SH-SY5Y (cell line): ENCODE results near the gene SACM1L.

ENCODE experiments used
- GATA2 ChIP-seq: IDR thresholded peaks from 2 replicates; pipeline ENCODE4 v1.6.1; 2011; ENCODE audit warnings: mild to moderate bottlenecking, low read depth, low read length
- GATA3 ChIP-seq: IDR thresholded peaks from 2 replicates; pipeline ENCODE4 v1.6.1; 2011; ENCODE audit warnings: low read depth, mild to moderate bottlenecking, low read length, moderate library complexity

GRCh38 chr3:45762647-45763302, 73.6 kb downstream of the SACM1L start:
- TF ChIP-seq GATA2 = no peak
- TF ChIP-seq GATA3 = no peak
